Effector memory CD4-positive, alpha-beta T cell (primary cell): Measurements from ENCODE around the gene CST11.
"Not testable (repeated sequence)": the region's sequence is repeated elsewhere in the genome, so short reads cannot be mapped to it uniquely, and the experiment has no call there.

Source experiments
- DNase-seq, 3 donors: peaks; one replicate each; pipeline ENCODE4 v3.0.0-alpha.2; 2020
- H3K27ac ChIP-seq: 2 replicates; pipeline ENCODE4 v1.7.0; 2013; ENCODE audit warnings: mild to moderate bottlenecking, low read length, moderate library complexity; ENCODE audit not compliant: insufficient read depth, poor library complexity, severe bottlenecking
- H3K27me3 ChIP-seq: replicated peaks from 2 replicates; pipeline ENCODE4 v1.7.0; 2013; ENCODE audit warnings: mild to moderate bottlenecking, low read length; ENCODE audit not compliant: insufficient read depth, control insufficient read depth, poor library complexity, severe bottlenecking
- H3K36me3 ChIP-seq: 2 replicates; pipeline ENCODE4 v1.7.0; 2013; ENCODE audit warnings: mild to moderate bottlenecking, low read length, moderate library complexity; ENCODE audit not compliant: control insufficient read depth, insufficient read depth
- H3K4me1 ChIP-seq: 2 replicates; pipeline ENCODE4 v1.7.0; 2013; ENCODE audit warnings: low read length, mild to moderate bottlenecking; ENCODE audit not compliant: control insufficient read depth, insufficient read depth, poor library complexity, severe bottlenecking
- H3K4me3 ChIP-seq: 2 replicates; pipeline ENCODE4 v1.7.0; 2013; ENCODE audit warnings: low read length, low read depth, mild to moderate bottlenecking; ENCODE audit not compliant: insufficient read depth, poor library complexity, severe bottlenecking
- H3K9me3 ChIP-seq: 2 replicates; pipeline ENCODE4 v1.7.0; 2013; ENCODE audit warnings: mild to moderate bottlenecking, low read length, moderate library complexity; ENCODE audit not compliant: control insufficient read depth

CST11 gene

GRCh38 chr20:23479043-23479442 is 26.4 kb upstream of the CST11 start:
- H3K27ac ChIP-seq = no peak overlapping the region
- DNase-seq = no peak
- H3K36me3 ChIP-seq = no peaks in the 10 kb centered on the region
- H3K4me1 ChIP-seq = no peaks in the 10 kb centered on the region
- no peaks in the 10 kb centered on the region for H3K9me3 ChIP-seq
- no peaks in the 10 kb centered on the region for H3K27me3 ChIP-seq
- no peak overlapping the region for H3K4me3 ChIP-seq

- no peaks in the 10 kb centered on the region for H3K27me3 ChIP-seq
- H3K27ac ChIP-seq = no peak overlapping the region
- no peaks in the 10 kb centered on the region for H3K9me3 ChIP-seq
- H3K4me1 ChIP-seq = no peaks in the 10 kb centered on the region
- H3K4me3 ChIP-seq = no peak overlapping the region
- no peak for DNase-seq
- no peaks in the 10 kb centered on the region for H3K36me3 ChIP-seq
Measured at GRCh38 chr20:23477223-23477622, 24.5 kb upstream of the CST11 start.

- Histone ChIP-seq H3K36me3 (no peaks in the 10 kb centered on the region), H3K4me3 (no peak overlapping the region), H3K9me3 (no peaks in the 10 kb centered on the region), H3K27ac (no peak overlapping the region), H3K4me1 (no peaks in the 10 kb centered on the region), H3K27me3 (no peaks in the 10 kb centered on the region)
- DNase-seq = no peak
Measured at GRCh38 chr20:23476015-23476754, 23.5 kb upstream of the CST11 start.

- Histone ChIP-seq H3K27ac (no peak overlapping the region), H3K9me3 (no peaks in the 10 kb centered on the region), H3K36me3 (no peaks in the 10 kb centered on the region), H3K4me3 (no peak overlapping the region), H3K4me1 (no peaks in the 10 kb centered on the region), H3K27me3 (no peaks in the 10 kb centered on the region)
- DNase-seq = no peak
Measured at GRCh38 chr20:23475395-23475794, 22.7 kb upstream of the CST11 start.

GRCh38 chr20:23473293-23473692 is 20.6 kb upstream of the CST11 start:
- DNase-seq, H3K36me3 ChIP-seq, H3K9me3 ChIP-seq, H3K4me1 ChIP-seq, H3K27me3 ChIP-seq, H3K27ac ChIP-seq, H3K4me3 ChIP-seq: not testable (repeated sequence)

GRCh38 chr20:23472306-23472705 is 19.6 kb upstream of the CST11 start:
- DNase-seq, H3K36me3 ChIP-seq, H3K27ac ChIP-seq, H3K4me1 ChIP-seq, H3K4me3 ChIP-seq, H3K27me3 ChIP-seq, H3K9me3 ChIP-seq: not testable (repeated sequence)

GRCh38 chr20:23466961-23467360 is 14.3 kb upstream of the CST11 start:
- not testable (repeated sequence) for H3K9me3 ChIP-seq, H3K4me1 ChIP-seq, H3K4me3 ChIP-seq

GRCh38 chr20:23461180-23461579 is 8.5 kb upstream of the CST11 start:
- no peak overlapping the region for H3K4me3 ChIP-seq

More at GRCh38 chr20:23466961-23467360, 14.3 kb upstream of the CST11 start:
- DNase-seq, H3K27ac ChIP-seq, H3K36me3 ChIP-seq, H3K27me3 ChIP-seq: not testable (repeated sequence)

GRCh38 chr20:23459461-23460150 is 6.9 kb upstream of the CST11 start:
- Histone ChIP-seq H3K27me3 (no peaks in the 10 kb centered on the region), H3K4me1 (no peaks in the 10 kb centered on the region), H3K4me3 (no peak overlapping the region), H3K27ac (no peak overlapping the region), H3K36me3 (no peaks in the 10 kb centered on the region), H3K9me3 (no peaks in the 10 kb centered on the region)
- DNase-seq = no peak

More at GRCh38 chr20:23461180-23461579, 8.5 kb upstream of the CST11 start:
- no peak for DNase-seq
- Histone ChIP-seq H3K27me3 (no peaks in the 10 kb centered on the region), H3K27ac (no peak overlapping the region), H3K4me1 (no peaks in the 10 kb centered on the region), H3K36me3 (no peaks in the 10 kb centered on the region), H3K9me3 (no peaks in the 10 kb centered on the region)

- no peaks in the 10 kb centered on the region for H3K36me3 ChIP-seq
- H3K27me3 ChIP-seq = no peaks in the 10 kb centered on the region
- no peaks in the 10 kb centered on the region for H3K4me1 ChIP-seq
- H3K4me3 ChIP-seq = no peak overlapping the region
- no peaks in the 10 kb centered on the region for H3K9me3 ChIP-seq
- no peak for DNase-seq
- H3K27ac ChIP-seq = no peak overlapping the region
Measured at GRCh38 chr20:23456873-23457272, 4.2 kb upstream of the CST11 start.
